Sigmoid colon (tissue), 4 donors: Measurements from ENCODE around the gene DIP2B.

Experiments
- CTCF ChIP-seq, 4 experiments: fragments of 450-650 bp in 3 of 4; fragments of 200-600 bp in 1 of 4; IDR thresholded peaks; one replicate each; pipeline ENCODE4 v1.5.1; 2016 to 2019; ENCODE audit warnings: antibody characterized with exemption in 4 of 4, mild to moderate bottlenecking in 3 of 4, moderate library complexity in 2 of 4
- EP300 ChIP-seq, 4 donors: sonication (generic); formaldehyde crosslinking; IDR thresholded peaks; one replicate each; pipeline ENCODE4 v1.6.1; 2017; ENCODE audit warnings: antibody characterized with exemption in 4 of 4

DNA sequence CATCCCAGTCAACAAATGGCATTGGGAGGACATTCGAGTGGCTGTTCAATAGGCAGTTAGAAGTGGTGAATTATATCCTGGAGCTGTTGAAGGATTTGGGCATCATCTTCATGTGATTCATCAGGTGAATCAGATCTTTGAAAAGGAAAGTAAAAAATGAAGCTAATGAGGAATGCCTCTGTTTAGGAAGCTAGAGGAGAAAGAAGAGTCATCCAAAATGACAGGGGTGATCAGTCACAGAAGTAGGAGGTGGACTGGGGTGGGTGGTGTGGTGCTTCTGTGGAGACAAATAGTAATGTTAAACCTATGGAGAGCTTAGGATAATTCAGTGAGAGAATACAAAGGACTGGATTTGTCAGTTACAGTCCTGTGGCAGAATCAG is 32.7 kb downstream of the DIP2B start:
- TF ChIP-seq EP300 (IDR thresholded peaks at IDR 0.05) (no peak), CTCF (IDR thresholded peaks at IDR 0.05) (no peak)
